ENCODE measurements around the gene ALKBH6.

ALKBH6 gene

DNA sequence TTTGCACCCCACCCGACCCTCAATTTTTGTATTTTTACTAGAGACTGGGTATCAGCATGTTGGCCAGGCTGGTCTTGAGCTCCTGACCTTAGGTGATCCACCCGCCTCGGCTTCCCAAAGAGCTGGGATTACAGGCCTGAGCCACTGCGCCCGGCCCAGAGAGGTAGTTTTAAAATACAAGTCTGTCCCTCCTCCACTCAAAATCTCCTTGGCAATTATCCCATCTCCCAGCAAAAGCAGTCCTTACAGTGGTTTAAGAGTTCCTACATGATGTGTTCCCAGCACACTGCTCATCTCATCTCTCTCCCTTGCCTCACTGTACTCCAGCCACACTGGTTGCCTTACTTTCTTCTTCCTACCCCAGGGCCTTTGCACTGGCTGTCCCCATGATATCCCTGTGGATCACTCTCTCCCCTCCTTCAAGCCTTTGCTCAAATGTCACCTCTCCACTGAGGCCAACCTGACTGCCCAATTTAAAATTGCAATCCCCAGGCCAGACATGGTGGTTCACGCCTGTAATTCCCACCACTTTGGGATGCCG is 53.5 kb downstream of the ALKBH6 start:
- no peak for DNase-seq (ENCODE audit: extremely low read depth in 1 of 2, low read depth in 1 of 2)

DNA sequence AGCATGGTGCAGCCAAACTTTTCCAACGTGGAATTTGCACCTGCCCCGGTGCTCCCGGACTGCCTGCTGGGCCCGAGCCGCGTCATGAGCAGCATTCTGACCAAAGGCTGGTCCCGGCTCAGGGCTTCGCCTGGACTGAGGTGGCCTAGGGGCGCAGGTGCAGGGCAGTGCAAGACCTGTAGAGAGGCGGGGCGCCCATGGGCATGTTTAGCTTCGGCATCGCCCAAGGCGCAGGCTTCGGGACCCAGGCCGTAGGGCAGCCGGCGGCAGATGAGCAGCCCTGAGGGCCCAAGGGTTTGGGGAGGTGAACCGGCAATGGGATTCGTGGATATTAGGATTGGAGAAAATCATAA is 54.1 kb downstream of the ALKBH6 start:
- no peak for DNase-seq (ENCODE audit: extremely low read depth in 1 of 2, low read depth in 1 of 2)
